ENCODE data around the gene SRGAP1. TPM values are rescaled to one million over a fixed set of nuclear protein-coding genes. Genes with fewer than 3 reads are reported as not detected.
"Not testable (repeated sequence)": the region's sequence is repeated elsewhere in the genome, so short reads cannot be mapped to it uniquely, and the experiment has no call there.

Gene SRGAP1
- total RNA-seq, 1 experiment from 2014 or later, result 28.3 TPM

DNA sequence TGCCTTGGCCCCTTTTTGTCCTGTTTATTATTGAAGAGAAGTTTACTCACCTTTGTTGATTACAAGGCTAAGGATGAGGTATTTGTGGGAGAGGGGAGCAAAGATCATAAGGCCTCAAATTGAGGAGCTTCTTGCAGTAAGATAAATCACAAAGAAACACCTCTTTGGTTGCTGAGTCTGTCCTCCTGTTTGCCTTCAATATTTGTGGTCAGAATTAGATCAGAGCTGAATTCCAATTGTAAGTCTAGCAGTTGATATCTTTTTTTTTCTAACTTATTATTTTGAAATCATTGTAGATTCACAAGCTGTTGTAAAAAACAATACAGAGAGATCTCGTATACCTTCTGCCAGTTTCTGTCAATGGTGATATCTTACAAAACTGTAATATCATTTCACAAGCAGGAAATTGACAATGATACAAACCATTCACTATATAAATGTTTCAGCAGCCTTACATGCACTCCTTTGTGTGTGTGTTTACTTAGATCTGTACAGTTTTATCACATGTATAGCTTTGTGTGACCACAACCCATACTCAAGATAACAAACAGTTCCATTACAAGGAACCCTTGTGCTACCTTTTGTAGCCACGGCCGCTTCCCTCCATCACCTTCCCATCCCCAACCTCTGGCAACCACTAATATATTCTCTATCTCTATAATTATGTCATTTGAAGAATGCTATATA lies 280.2 kb downstream of the SRGAP1 start:
- no peak overlapping the region for H3K27ac Mint-ChIP-seq (ENCODE audit: unreplicated experiment)
- BruUV-seq (replicated peaks), result no TSS peak
- TF ChIP-seq, protein P1, sequence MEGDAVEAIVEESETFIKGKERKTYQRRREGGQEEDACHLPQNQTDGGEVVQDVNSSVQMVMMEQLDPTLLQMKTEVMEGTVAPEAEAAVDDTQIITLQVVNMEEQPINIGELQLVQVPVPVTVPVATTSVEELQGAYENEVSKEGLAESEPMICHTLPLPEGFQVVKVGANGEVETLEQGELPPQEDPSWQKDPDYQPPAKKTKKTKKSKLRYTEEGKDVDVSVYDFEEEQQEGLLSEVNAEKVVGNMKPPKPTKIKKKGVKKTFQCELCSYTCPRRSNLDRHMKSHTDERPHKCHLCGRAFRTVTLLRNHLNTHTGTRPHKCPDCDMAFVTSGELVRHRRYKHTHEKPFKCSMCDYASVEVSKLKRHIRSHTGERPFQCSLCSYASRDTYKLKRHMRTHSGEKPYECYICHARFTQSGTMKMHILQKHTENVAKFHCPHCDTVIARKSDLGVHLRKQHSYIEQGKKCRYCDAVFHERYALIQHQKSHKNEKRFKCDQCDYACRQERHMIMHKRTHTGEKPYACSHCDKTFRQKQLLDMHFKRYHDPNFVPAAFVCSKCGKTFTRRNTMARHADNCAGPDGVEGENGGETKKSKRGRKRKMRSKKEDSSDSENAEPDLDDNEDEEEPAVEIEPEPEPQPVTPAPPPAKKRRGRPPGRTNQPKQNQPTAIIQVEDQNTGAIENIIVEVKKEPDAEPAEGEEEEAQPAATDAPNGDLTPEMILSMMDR (IDR thresholded peaks at IDR 0.05; ENCODE audit: unreplicated experiment), result no peak
- H3K4me1 Mint-ChIP-seq (ENCODE audit: low read depth, unreplicated experiment), result no peaks in the 10 kb centered on the region
- peaks cover 4% of the 10 kb centered on the region for H3K36me3 Mint-ChIP-seq (ENCODE audit: insufficient read depth, unreplicated experiment)
- H3K27me3 Mint-ChIP-seq (ENCODE audit: unreplicated experiment), result no peaks in the 10 kb centered on the region
- CTCF ChIA-PET, result no interaction called here
- DNase-seq, result no peak
- no peak overlapping the region for H3K4me3 Mint-ChIP-seq (ENCODE audit: low read depth, unreplicated experiment)
- H3K9me3 Mint-ChIP-seq (ENCODE audit: low read depth, unreplicated experiment), result no peaks in the 10 kb centered on the region
- intact Hi-C loops (cut with micrococcal nuclease; ENCODE audit: unreplicated experiment), result no loop called here

DNA sequence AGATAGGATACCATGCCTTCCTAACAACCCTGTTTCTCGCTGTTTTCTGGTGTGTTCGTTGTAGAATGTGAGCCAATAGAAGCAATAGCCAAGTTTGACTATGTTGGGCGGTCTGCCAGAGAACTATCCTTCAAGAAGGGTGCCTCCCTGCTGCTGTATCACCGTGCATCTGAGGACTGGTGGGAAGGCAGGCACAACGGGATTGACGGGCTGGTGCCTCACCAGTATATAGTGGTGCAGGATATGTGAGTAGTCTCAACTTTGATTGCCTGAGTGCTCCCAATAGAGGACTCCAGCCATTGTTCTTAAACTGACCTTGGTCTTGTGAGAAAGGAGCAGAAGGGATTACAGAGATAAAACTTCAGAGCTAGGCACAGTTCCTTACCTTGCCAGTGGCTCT lies 281.4 kb downstream of the SRGAP1 start:
- H3K27me3 Mint-ChIP-seq (ENCODE audit: unreplicated experiment), result no peaks in the 10 kb centered on the region
- DNase-seq, result no peak
- H3K4me1 Mint-ChIP-seq (ENCODE audit: low read depth, unreplicated experiment), result no peaks in the 10 kb centered on the region
- intact Hi-C loops (cut with micrococcal nuclease; ENCODE audit: unreplicated experiment), result no loop called here
- H3K9me3 Mint-ChIP-seq (ENCODE audit: low read depth, unreplicated experiment), result no peaks in the 10 kb centered on the region
- BruUV-seq (replicated peaks), result no TSS peak
- no peak overlapping the region for H3K4me3 Mint-ChIP-seq (ENCODE audit: low read depth, unreplicated experiment)
- H3K36me3 Mint-ChIP-seq (ENCODE audit: insufficient read depth, unreplicated experiment), result peaks cover 4% of the 10 kb centered on the region
- CTCF ChIA-PET, result no interaction called here
- H3K27ac Mint-ChIP-seq (ENCODE audit: unreplicated experiment), result no peak overlapping the region
- TF ChIP-seq, protein P1 (IDR thresholded peaks at IDR 0.05; ENCODE audit: unreplicated experiment), result no peak

DNA sequence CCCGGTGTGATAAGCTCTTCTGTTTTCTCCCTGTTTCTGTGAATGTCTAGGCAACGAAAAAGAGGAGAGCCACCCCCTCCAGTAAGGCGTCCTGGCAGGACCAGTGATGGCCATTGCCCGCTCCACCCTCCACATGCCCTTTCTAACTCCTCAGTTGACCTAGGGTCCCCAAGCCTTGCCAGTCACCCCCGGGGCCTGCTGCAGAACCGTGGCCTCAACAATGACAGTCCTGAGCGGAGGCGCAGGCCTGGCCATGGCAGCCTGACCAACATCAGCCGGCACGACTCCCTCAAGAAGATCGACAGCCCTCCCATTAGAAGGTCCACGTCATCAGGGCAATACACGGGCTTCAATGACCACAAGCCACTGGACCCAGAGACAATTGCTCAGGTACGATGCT lies 283.3 kb downstream of the SRGAP1 start:
- BruUV-seq (replicated peaks), result no TSS peak
- H3K27ac Mint-ChIP-seq (ENCODE audit: unreplicated experiment), result no peak overlapping the region
- peaks cover 4% of the 10 kb centered on the region for H3K36me3 Mint-ChIP-seq (ENCODE audit: insufficient read depth, unreplicated experiment)
- no peaks in the 10 kb centered on the region for H3K9me3 Mint-ChIP-seq (ENCODE audit: low read depth, unreplicated experiment)
- no peak for DNase-seq
- no peaks in the 10 kb centered on the region for H3K27me3 Mint-ChIP-seq (ENCODE audit: unreplicated experiment)
- intact Hi-C loops (cut with micrococcal nuclease; ENCODE audit: unreplicated experiment), result no loop called here
- no peaks in the 10 kb centered on the region for H3K4me1 Mint-ChIP-seq (ENCODE audit: low read depth, unreplicated experiment)
- TF ChIP-seq, protein P1 (IDR thresholded peaks at IDR 0.05; ENCODE audit: unreplicated experiment), result no peak
- CTCF ChIA-PET, result no interaction called here
- no peak overlapping the region for H3K4me3 Mint-ChIP-seq (ENCODE audit: low read depth, unreplicated experiment)

DNA sequence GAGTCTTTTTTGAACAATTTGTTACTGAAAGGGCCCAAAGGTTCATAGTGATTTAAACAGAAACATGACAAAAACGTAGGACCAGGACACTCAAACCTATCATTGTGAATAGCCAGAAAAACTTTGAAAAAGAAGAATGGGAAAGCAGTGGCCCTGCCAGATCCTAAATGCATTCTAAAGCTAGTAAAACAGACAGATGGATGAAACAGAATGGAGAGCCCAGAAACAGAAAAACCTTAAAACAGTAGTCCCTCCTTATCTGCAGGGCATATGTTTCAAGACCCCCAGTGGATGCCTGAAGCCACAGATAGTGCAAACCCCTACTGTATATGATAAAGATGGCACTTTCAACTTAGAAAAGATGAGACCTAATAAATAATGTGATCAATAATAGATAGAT lies 283.9 kb downstream of the SRGAP1 start:
- TF ChIP-seq, protein P1 (IDR thresholded peaks at IDR 0.05; ENCODE audit: unreplicated experiment), result no peak
- no peak for DNase-seq
- no peak overlapping the region for H3K4me3 Mint-ChIP-seq (ENCODE audit: low read depth, unreplicated experiment)
- intact Hi-C loops (cut with micrococcal nuclease; ENCODE audit: unreplicated experiment), result no loop called here
- CTCF ChIA-PET, result no interaction called here
- BruUV-seq (replicated peaks), result no TSS peak
- no peaks in the 10 kb centered on the region for H3K4me1 Mint-ChIP-seq (ENCODE audit: low read depth, unreplicated experiment)
- no peaks in the 10 kb centered on the region for H3K27me3 Mint-ChIP-seq (ENCODE audit: unreplicated experiment)
- H3K36me3 Mint-ChIP-seq (ENCODE audit: insufficient read depth, unreplicated experiment), result peaks cover 4% of the 10 kb centered on the region
- no peaks in the 10 kb centered on the region for H3K9me3 Mint-ChIP-seq (ENCODE audit: low read depth, unreplicated experiment)
- no peak overlapping the region for H3K27ac Mint-ChIP-seq (ENCODE audit: unreplicated experiment)

DNA sequence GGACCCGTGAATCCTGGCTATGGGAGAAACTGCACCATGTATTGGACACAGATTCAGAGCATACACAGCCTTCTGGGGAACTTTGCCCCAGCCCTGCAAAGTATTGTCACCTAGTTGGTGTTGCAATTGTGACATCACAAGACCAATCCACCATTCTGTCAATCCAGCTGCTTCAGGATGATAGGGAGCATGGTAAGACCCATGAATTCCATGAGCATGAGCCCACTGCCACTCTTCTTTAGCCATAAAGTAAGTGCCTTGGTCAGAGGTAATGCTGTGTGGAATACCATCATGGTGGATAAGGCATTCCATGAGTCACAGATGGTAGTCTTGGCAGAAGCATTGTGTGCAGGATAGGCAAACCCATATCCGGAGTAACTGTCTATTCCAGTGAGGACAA lies 286.0 kb downstream of the SRGAP1 start:
- DNase-seq; H3K4me3 Mint-ChIP-seq (ENCODE audit: low read depth, unreplicated experiment); H3K27ac Mint-ChIP-seq (ENCODE audit: unreplicated experiment); CTCF ChIA-PET; BruUV-seq (replicated peaks); H3K9me3 Mint-ChIP-seq (ENCODE audit: low read depth, unreplicated experiment); H3K4me1 Mint-ChIP-seq (ENCODE audit: low read depth, unreplicated experiment); H3K36me3 Mint-ChIP-seq (ENCODE audit: insufficient read depth, unreplicated experiment); H3K27me3 Mint-ChIP-seq (ENCODE audit: unreplicated experiment); intact Hi-C loops (cut with micrococcal nuclease; ENCODE audit: unreplicated experiment): not testable (repeated sequence)

DNA sequence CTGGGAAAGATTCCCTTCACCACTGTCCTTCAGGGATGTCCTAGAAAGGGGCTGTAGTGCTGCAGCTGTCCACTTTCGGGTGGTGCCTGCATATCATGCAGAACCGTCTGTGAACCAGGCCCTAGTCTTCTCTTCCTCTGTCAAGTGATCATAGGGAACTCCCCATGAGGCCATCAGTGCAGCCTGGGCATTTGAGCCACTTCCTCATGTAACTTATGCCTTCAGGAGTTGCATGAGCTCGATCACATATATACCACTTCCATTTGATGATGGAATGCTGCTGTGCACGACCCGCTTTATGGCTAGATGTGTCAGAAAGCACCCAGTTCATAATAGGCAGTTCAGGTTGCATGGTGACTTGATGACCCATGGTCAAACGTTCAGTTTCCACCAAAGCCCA lies 287.0 kb downstream of the SRGAP1 start:
- CTCF ChIA-PET; H3K4me1 Mint-ChIP-seq (ENCODE audit: low read depth, unreplicated experiment); intact Hi-C loops (cut with micrococcal nuclease; ENCODE audit: unreplicated experiment); DNase-seq; H3K4me3 Mint-ChIP-seq (ENCODE audit: low read depth, unreplicated experiment); H3K9me3 Mint-ChIP-seq (ENCODE audit: low read depth, unreplicated experiment); H3K27me3 Mint-ChIP-seq (ENCODE audit: unreplicated experiment); BruUV-seq (replicated peaks); H3K27ac Mint-ChIP-seq (ENCODE audit: unreplicated experiment): not testable (repeated sequence)
- peaks cover 13% of the 10 kb centered on the region for H3K36me3 Mint-ChIP-seq (ENCODE audit: insufficient read depth, unreplicated experiment)

DNA sequence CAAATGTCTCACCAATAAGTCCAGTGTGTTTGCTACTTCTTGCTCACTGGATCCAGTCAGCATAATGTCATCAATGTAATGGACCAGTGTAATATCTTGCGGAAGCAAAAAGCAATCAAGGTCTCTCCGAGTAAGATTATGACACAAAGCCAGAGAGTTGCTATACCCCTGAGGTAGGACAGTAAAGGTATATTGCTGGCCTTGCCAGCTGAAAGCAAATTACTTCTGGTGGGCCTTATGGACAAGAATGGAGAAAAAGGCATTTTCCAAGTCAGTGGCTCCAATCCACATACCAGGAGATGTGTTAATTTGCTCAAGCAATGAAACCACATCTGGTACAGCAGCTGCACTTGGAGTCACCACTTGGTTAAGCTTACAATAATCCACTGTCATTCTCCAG lies 288.2 kb downstream of the SRGAP1 start:
- peaks cover 17% of the 10 kb centered on the region for H3K36me3 Mint-ChIP-seq (ENCODE audit: insufficient read depth, unreplicated experiment)

More for the DNA sequence above, 288.2 kb downstream of the SRGAP1 start:
- H3K4me3 Mint-ChIP-seq (ENCODE audit: low read depth, unreplicated experiment); DNase-seq; H3K9me3 Mint-ChIP-seq (ENCODE audit: low read depth, unreplicated experiment); H3K4me1 Mint-ChIP-seq (ENCODE audit: low read depth, unreplicated experiment); H3K27ac Mint-ChIP-seq (ENCODE audit: unreplicated experiment); CTCF ChIA-PET; intact Hi-C loops (cut with micrococcal nuclease; ENCODE audit: unreplicated experiment); BruUV-seq (replicated peaks); H3K27me3 Mint-ChIP-seq (ENCODE audit: unreplicated experiment): not testable (repeated sequence)
